ENCODE results near the gene PDGFC. TPM values are rescaled to one million over a fixed set of nuclear protein-coding genes. Genes with fewer than 3 reads are reported as not detected.

PDGFC gene
- total RNA-seq, 1 donor from 2014 or later, result not detected

DNA sequence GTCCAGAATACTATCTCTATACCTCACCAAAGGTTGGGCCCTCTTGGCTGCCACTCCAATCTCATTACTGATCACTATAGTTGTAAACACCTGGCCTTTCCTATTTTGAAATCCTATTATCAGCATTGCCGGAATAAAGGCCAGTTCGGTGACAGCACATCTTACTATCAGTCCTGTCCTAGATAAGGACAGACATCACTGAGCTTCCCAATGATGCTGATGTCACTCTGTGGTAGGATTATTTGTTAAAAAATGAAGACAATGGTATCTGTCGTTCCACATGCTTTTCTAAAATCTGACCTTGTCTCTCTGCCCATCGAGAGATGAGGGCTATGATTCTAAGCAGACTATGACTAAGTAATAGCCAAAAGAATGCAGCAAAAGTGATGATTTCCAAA lies 260.4 kb downstream of the PDGFC start:
- Mint-ChIP-seq H3K4me3 (no peak overlapping the region), H3K36me3 (ENCODE audit: low read depth) (no peaks in the 10 kb centered on the region), H3K9me3 (peaks cover 6% of the 10 kb centered on the region), H3K27ac (no peak overlapping the region), H3K4me1 (no peaks in the 10 kb centered on the region), H3K27me3 (no peaks in the 10 kb centered on the region)
- ChIA-PET CTCF (no interaction called here), POLR2A (no interaction called here)
- ATAC-seq (ENCODE audit: low read depth) (no peak), DNase-seq (no peak)
- TF ChIP-seq, protein P1, sequence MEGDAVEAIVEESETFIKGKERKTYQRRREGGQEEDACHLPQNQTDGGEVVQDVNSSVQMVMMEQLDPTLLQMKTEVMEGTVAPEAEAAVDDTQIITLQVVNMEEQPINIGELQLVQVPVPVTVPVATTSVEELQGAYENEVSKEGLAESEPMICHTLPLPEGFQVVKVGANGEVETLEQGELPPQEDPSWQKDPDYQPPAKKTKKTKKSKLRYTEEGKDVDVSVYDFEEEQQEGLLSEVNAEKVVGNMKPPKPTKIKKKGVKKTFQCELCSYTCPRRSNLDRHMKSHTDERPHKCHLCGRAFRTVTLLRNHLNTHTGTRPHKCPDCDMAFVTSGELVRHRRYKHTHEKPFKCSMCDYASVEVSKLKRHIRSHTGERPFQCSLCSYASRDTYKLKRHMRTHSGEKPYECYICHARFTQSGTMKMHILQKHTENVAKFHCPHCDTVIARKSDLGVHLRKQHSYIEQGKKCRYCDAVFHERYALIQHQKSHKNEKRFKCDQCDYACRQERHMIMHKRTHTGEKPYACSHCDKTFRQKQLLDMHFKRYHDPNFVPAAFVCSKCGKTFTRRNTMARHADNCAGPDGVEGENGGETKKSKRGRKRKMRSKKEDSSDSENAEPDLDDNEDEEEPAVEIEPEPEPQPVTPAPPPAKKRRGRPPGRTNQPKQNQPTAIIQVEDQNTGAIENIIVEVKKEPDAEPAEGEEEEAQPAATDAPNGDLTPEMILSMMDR (IDR thresholded peaks at IDR 0.05), result no peak
- intact Hi-C loops (cut with micrococcal nuclease), result no loop called here

Other genes starting within 250 kb of the PDGFC start
- gene GLRB, start 104.4 kb upstream of the PDGFC start, total RNA-seq, result not detected in 2 replicates
- not detected in 2 replicates for gene GRIA2, start 248.9 kb upstream of the PDGFC start, total RNA-seq